IPS DF 4.7 (cell line): ENCODE data around the gene KIAA1755.
"Not testable (repeated sequence)": the region's sequence is repeated elsewhere in the genome, so short reads cannot be mapped to it uniquely, and the experiment has no call there.

ENCODE experiments used
- DNase-seq: peaks from one replicate; pipeline ENCODE4 v3.0.0-alpha.2; 2013; ENCODE audit warnings: low spot score; ENCODE audit errors: extremely low read depth

Gene KIAA1755

DNA sequence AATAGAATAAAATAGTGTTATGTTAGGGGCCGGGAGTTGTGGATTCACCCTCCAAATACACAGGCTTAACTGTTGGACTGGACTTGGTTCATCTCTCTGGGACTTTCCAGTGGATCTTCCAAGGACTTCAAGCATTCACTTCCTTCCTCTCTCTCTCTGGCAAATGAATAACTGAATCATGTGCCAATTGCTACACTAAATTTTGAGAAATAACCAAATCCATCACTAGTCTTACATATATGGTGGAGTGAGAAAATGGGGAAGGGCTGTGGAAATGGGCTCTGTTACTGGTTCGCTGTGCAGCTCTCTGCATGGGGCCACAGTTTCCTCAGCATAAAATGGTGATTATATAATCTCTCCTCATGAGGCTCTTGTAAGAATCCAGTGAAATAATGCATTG, 6.8 kb upstream of the KIAA1755 start:
- DNase-seq: no peak

- DNase-seq: no peak
Observed at GRCh38 chr20:38266426-38266825, 5.9 kb upstream of the KIAA1755 start.

- DNase-seq: no peak
Observed at GRCh38 chr20:38262931-38263330, 2.4 kb upstream of the KIAA1755 start.

DNA sequence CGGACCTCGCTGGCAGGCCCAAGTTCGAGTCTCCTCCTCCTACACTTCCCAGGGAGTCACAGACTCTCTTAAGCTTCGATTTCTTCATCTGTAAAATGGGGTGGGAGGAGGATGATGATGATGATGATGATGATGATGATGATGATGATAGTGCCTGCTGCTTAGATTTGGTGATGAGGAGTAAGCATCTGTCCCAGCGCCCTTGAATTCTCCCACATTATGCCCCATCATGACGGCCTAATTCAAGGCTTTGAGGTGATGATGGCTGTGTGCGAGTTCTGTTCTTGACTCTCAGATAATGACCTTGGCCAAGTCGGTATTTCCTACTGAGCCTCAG, 487 bp upstream of the KIAA1755 start:
- DNase-seq: no peak

DNA sequence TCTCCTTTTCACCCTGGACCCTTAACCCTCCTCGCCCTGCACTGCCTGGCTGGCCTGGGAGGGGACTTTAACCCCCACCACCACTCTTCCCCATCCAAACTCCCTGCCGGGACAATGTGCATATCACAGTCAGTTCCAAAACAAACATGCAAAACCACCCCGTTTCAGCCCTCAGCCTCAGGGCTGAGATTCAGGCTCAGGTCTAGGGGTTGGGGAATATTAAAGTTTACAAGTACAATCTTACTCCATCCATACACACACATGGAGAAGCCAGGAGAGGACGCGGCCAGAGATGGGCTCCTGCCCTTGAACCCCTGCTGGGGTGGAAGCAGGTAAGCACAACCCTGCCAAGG, 534 bp downstream of the KIAA1755 start:
- no peak for DNase-seq

GRCh38 chr20:38258545-38259215, 1.9 kb downstream of the KIAA1755 start:
- no peak for DNase-seq

GRCh38 chr20:38256966-38257365, 3.6 kb downstream of the KIAA1755 start:
- no peak for DNase-seq

DNA sequence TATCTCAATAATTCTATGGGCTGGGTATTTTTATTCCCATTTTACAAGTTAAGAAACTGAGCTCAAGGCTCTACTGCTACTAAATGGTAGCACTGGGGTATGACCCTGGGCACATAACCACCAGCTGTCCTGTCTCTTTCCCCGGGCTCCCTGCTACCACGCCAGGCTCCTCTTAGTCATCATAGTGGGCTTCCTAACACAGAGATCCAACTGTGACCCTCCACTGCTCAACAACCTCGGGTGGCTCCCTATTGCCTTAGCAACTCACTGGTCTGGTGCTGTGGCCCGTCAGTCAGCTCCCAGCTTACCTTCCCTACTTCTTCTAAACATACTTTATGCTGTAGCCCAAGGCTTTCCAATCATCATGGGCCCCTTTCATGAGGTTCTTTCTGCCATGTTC, 4.5 kb downstream of the KIAA1755 start:
- DNase-seq: no peak

DNA sequence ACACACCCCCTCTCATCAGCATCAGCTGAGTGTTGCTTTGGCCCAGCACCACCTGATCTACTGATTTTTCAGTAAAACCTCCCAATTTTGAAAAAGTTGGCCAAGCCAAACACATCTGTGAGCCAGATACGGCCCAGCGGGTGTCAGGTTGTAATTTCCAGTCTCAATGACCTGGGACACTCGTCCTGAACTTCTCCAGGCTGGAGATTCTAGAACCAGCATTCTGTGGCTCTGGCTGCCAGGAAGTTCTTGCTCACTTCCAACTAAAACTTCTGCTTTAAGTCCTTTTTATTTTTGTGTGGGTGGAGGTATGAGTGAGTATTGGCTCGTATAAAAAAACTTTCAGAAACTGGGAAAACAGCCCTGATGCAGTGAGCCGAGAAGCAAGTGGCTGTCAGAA, 5.1 kb downstream of the KIAA1755 start:
- no peak for DNase-seq

DNA sequence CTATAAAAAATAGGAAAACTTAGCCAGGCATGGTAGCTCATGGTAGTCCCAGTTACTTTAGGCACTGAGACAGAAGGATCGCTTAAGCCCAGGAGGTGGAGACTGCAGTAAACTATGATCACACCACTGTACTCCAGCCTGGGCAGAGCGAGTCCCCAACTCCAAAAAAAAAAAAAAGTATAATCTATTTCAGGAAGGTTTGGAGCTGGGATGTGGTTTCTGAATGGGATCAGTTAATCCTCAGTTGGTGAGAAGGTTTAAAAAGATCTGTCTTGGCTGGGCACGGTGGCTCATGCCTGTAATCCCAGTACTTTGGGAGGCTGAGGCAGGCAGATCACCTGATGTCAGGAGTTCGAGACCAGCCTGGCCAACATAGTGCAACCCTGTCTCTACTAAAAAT, 5.9 kb downstream of the KIAA1755 start:
- not testable (repeated sequence) for DNase-seq

DNA sequence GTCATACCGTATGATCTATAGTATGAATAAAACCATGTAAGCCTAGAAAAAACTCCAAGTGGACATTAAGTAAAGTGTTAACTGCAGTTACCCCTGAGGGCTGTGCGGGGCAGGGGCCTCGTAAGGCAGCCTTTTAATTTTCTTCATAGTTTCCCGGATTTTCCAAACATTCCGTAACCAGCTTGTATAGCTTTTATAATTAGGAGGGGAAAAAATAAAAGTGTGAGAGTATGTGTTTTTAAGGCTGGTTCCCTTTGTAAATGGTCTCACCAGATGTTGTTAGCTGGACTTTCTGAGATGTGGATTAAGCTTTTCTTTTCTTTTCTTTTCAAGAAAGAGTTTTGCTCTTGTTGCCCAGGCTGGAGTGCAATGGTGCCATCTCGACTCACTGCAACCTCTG, 7.0 kb downstream of the KIAA1755 start:
- no peak for DNase-seq

DNA sequence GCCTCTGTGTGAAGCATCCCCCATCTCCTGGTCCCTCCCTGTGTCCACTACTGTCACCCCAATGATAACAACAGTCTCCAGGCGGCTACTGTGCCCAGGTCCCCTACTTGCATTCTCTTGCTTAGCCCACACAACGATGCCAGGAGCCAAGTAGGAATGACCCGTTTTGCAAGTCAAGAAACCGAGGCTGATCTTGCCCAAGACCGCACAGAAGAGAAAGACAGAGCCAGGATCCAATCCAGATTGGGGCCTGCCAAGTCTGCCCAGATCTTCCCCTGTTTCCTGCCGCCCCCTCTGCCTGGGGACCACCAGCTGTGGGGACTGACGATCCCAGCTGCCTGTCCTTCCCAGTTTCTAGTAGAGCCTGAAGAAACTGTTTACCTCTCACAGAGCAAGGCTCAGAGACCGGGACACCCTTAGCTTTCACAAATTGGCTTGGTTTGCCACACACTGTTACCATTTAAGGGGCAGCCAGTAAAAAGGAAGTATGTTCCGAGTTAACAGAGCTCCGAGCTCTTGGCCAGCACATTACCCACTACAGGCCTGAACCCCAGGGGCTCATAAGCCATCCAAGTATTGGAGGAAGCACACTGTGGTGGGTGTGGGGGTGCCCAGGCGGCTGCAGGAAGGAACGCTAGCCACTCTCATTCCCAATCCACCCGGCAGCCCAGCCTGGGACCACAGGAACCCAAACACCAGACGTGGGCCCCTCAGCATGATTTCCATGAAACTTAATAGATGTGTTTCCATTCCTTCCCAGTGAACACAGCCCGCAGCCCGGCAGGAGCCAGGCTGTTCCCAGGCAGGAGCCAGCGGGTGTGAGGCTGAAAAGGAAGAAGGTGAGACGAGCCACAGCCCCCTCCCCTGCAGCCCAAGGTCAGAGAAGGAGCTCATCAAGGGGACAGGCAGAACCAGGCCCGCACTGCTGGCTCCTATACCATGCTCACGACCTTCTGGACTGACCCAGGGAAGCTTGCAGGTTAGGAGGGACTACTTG, 7.9 kb downstream of the KIAA1755 start:
- DNase-seq: no peak

- DNase-seq: not testable (repeated sequence)
Observed at GRCh38 chr20:38251441-38251840, 9.1 kb downstream of the KIAA1755 start.

GRCh38 chr20:38250609-38251008, 9.9 kb downstream of the KIAA1755 start:
- DNase-seq: no peak

DNA sequence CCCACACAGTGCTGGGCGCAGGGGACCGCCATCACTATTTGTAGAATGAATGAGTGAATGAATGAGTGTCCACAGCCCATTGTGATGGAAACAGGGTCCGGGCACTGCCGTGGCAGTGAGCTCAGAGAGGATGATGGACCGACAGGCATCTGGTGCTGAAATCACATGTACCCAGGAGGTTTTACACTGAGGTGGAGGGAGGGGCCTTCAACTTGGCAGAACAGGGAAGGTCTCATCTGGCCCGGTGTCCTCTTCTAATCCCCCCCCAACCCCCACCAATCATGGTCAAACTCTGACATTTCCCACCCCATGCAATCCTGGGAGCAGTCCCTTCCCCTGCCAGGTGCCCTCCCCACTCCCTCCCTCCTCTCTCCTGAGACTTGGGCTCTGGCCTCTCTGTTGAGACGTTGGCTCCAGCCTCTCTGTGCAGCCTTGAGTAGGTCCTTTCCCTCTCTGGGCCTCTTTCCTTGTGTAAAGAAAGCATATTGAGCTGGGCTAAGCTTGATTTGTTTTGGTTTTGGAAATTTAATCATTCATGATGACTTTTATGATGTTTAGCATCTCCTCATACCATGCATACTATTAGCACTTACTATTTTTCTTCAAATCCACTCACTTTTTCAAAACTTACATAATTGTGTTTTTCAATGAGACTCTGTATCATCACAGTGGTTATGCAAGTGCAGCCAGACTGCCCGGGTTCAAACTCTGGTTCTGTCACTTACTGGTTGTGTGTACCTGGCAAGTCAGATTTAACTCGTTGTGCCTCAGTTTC, 10.8 kb downstream of the KIAA1755 start:
- DNase-seq: no peak

DNA sequence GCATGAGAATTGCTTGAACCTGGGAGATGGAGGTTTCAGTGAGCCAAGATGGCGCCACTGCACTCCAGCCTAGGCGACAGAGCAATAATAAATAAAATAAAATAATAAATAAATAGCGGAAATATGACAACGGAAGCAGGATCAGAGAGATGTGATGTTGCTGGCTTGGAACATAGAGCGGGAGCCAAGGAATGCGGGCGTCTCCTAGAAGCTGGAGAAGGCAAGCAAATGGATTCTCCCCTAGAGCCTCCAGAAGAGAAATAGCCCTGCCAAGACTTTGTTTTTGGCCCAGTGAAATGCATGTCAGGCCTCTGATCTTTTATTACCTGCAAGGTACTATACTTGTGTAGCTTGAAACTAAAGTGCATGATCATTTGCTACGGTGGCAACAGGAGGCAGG, 12.4 kb downstream of the KIAA1755 start:
- no peak for DNase-seq

GRCh38 chr20:38247725-38248124, 12.8 kb downstream of the KIAA1755 start:
- DNase-seq: not testable (repeated sequence)

GRCh38 chr20:38247166-38247509, 13.4 kb downstream of the KIAA1755 start:
- DNase-seq: no peak

DNA sequence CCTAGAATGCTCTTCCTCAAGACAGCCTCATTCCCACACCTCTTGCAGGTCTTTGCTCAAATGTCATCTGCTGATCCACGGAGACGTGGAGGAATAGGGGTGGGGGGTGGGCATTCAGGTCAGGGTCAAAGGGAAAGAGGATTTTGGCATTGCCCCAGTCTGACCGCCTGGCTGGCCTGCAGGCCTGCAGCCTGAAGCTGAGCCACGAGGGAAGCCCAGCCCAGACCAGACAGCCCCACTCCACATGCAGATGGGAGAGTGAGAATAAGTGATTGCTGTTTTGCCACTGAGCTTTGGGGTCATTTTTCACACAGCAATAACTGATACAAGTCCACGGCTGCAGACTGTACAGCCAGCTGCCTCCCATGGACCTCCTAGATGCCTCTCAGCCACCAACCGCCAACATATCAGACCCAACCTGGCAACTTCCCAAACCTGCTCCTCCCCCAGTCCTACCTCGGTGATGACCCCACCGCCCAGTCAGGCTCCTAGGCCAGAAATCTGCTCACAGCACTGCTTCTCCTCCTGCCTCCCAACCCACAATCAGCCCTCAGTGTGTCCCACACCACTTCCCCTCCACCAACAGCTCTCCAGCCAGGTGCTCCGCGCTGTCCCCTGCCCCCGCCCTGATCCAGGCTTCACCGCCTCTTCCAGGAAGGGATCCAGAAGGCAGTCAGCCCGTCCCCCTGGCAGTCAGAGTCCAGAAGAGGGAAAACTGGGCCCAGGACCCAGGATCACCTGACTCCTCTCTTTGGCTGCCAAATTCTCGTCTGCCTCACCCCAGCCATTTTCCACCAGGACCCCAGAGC, 14.0 kb downstream of the KIAA1755 start:
- no peak for DNase-seq

DNA sequence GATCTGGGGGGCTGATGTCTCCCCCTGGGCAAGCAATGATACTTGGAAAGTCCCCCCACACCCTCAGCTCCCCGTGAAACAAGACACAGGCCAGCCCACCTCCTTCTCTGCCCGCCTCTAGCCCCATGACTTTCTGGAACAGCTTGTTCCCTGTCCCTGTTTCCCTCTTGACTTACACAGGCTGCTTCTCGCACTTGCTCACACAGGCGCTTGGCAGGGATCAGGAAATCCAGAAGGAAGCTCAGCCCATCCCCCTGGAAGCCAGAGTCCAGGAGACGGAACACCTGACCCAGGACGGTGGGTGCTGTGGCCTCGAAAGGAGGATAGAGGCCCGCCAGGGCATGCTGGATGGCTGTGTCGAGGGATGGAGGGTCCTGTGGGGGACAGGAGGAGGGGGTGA, 14.8 kb downstream of the KIAA1755 start:
- no peak for DNase-seq

- DNase-seq: no peak
Observed at GRCh38 chr20:38243709-38244020, 16.9 kb downstream of the KIAA1755 start.
